ENCODE data around the gene ZFX. TPM values are rescaled to one million over a fixed set of nuclear protein-coding genes. Genes with fewer than 3 reads are reported as not detected.

ZFX gene
- total RNA-seq, 1 experiment from 2014 or later, result 66.8 TPM

- no CpG with 5 or more reads among the region's 3 CpGs for WGBS (ENCODE audit: extremely low coverage, insufficient read length, low lambda C conversion rate)
- no peak overlapping the region for H4K91ac ChIP-seq (ENCODE audit: insufficient read length, low read depth, low read length)
- no peak for TF ChIP-seq CTCF (conservative IDR thresholded peaks at IDR 0.05)
- no peaks in the 10 kb centered on the region for H3K9me3 Mint-ChIP-seq
- no peak overlapping the region for H3K4me3 Mint-ChIP-seq
- H2BK20ac ChIP-seq (ENCODE audit: low read depth, low read length, poor library complexity, severe bottlenecking), result no peak overlapping the region
- H3K23me2 ChIP-seq (ENCODE audit: insufficient read length, low read depth, low read length, poor library complexity, severe bottlenecking), result no peaks in the 10 kb centered on the region
- H3K56ac ChIP-seq (ENCODE audit: insufficient read length, low read depth, low read length), result no peak overlapping the region
- no peaks in the 10 kb centered on the region for H4K20me1 ChIP-seq (ENCODE audit: control insufficient read depth, insufficient read depth, insufficient read length)
- H4K8ac ChIP-seq (replicated peaks; ENCODE audit: insufficient read length, low read depth, low read length), result no peak overlapping the region
- no peak overlapping the region for H3K27ac Mint-ChIP-seq
- no peaks in the 10 kb centered on the region for H3K36me3 Mint-ChIP-seq (ENCODE audit: insufficient read depth in 1 of 3, low read depth in 3 of 3)
- no peak overlapping the region for H3K27ac ChIP-seq (ENCODE audit: insufficient read length, low read depth, low read length)
- H2BK15ac ChIP-seq (ENCODE audit: low read depth, low read length), result no peak overlapping the region
- no peak overlapping the region for H3K14ac ChIP-seq (ENCODE audit: insufficient read depth, low read length)
- no peak overlapping the region for H2AFZ ChIP-seq (ENCODE audit: low read length)
- H2BK5ac ChIP-seq (ENCODE audit: insufficient read length, low read length), result no peak overlapping the region
- DNase-seq, result no peak
- H3K79me2 ChIP-seq (ENCODE audit: insufficient read depth, low read length), result no peaks in the 10 kb centered on the region
- H3K18ac ChIP-seq (ENCODE audit: insufficient read length, low read depth, low read length), result no peak overlapping the region
- no peak overlapping the region for H4K5ac ChIP-seq (ENCODE audit: insufficient read length, low read depth, low read length)
- H3T11ph ChIP-seq (ENCODE audit: low read length), result no peak overlapping the region
- no peak overlapping the region for H3K9ac ChIP-seq (ENCODE audit: extremely low read depth, insufficient read length, low read length)
- no peaks in the 10 kb centered on the region for H3K79me1 ChIP-seq (ENCODE audit: insufficient read depth, low read depth, low read length, poor library complexity, severe bottlenecking)
- no peak overlapping the region for H3K23ac ChIP-seq (ENCODE audit: insufficient read length, low read depth, low read length)
- no peak overlapping the region for H3K4ac ChIP-seq (ENCODE audit: low read depth, low read length)
- no peaks in the 10 kb centered on the region for H3K27me3 Mint-ChIP-seq (ENCODE audit: low read depth)
- H2BK12ac ChIP-seq (ENCODE audit: insufficient read length, low read depth, low read length), result no peak overlapping the region
- no peak overlapping the region for H2AK5ac ChIP-seq (ENCODE audit: insufficient read length, low read length)
- no peaks in the 10 kb centered on the region for H3K27me3 ChIP-seq (ENCODE audit: insufficient read depth, low read length)
- no peaks in the 10 kb centered on the region for H3K4me1 ChIP-seq (ENCODE audit: insufficient read depth, low read length)
- H3K4me2 ChIP-seq (ENCODE audit: insufficient read depth, insufficient read length, low read length), result no peak overlapping the region
- peaks cover 24 to 25% of the 10 kb centered on the region in 2 experiments for H3K4me1 Mint-ChIP-seq
- H3K9me3 ChIP-seq (ENCODE audit: control insufficient read depth, low read depth, low read length), result no peaks in the 10 kb centered on the region
- no peak overlapping the region for H2BK120ac ChIP-seq (ENCODE audit: low read depth, low read length, poor library complexity, severe bottlenecking)
Observed at GRCh38 chrX:24243692-24244091, 94.2 kb downstream of the ZFX start.
